GM21529 (cell line): ENCODE results near the gene IKZF3.
A peak's percentile ranks its signal among the peaks of the same experiment; 100 is the strongest.
"Not testable (repeated sequence)": the region's sequence is repeated elsewhere in the genome, so short reads cannot be mapped to it uniquely, and the experiment has no call there.

ENCODE experiments used
- ATAC-seq: cut with Tn5 transposase; IDR thresholded peaks from one replicate; pipeline ENCODE4 v1.9.1; 2021; ENCODE audit not compliant: unreplicated experiment

Gene IKZF3

GRCh38 chr17:39742126-39742855 lies 121.8 kb downstream of the IKZF3 start:
- no peak for ATAC-seq

- no peak for ATAC-seq
Measured at GRCh38 chr17:39740357-39741111, 123.6 kb downstream of the IKZF3 start.

- no peak for ATAC-seq
Measured at GRCh38 chr17:39739885-39740356, 124.2 kb downstream of the IKZF3 start.

DNA sequence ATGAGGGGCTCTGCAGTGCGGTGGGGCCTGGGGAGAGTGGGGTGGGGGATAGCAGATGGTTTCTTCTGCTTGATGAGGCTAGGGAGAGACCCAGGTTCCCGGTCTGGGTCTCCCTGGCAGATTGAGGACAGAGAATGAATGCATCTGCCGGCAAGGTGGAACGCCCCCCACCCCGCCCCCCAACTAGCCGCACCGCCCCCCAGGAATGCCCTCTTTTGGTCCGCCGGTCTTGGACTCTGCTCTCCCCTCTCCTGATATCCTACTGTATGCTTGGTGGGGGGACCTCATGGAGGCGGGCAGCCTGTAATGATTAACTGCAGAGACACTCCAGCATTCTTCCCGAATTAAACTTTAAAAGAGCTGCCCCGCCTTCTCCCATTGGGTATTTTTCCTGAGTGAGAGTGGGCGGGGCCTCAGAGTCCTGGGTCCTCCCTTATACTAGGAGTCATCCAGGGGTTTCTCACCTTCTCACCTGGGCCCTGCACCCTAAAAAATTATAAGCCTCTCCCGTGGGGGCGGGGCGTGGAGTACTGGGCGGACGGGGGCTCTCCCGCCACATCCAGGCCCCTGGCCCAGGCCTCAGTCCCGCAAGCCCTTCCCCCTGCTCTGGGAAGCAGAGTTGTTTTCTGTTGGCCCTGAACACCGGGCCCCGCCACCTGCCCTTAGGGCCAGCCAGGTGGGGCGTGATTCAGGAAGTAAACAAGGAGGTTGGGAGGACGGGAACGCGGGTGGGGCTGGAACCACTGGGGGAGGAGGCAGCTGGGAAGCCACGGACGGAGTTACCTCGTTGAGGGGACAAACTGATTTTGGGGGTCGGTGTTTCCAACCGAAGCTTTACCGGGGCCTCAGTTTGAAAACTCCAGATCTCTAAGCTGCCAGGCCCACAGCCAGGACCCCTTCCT lies 124.9 kb downstream of the IKZF3 start:
- no peak for ATAC-seq

GRCh38 chr17:39738568-39738901 lies 125.6 kb downstream of the IKZF3 start:
- no peak for ATAC-seq

DNA sequence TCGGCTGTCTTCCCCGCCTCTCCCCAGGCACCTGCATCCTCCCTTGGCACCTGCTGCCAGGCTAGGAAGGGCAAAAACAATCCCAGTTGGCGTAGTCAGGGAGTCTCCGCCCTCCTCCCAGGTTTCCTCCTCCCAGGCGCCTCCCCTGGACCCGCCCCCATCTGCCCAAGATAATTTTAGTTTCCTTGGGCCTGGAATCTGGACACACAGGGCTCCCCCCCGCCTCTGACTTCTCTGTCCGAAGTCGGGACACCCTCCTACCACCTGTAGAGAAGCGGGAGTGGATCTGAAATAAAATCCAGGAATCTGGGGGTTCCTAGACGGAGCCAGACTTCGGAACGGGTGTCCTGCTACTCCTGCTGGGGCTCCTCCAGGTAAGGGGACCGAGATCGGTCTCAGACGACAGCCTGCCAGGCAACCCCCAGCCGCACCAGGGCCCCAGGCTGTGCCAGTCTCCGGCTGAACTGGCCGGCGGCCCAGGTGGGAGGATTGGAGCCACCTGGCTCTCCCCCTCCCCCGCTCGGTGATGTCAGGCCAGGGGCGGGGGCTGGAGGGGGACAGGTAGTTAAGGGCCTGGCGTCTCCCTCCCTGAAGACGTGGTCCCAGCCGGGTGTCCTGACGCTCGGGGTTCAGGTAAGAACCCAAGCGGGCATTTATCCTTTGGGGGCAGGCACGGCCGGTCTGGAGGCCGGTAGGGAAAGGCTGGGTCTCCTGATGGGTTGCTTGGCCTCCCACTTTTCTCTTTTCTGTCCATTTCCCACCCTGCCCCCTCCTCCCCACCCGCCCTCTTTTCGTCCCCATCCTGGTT lies 126.1 kb downstream of the IKZF3 start, which contains the start of gene GRB7:
GRB7 (plus strand) TSS at position 179 of the 808 bp plus-strand sequence. CDS start 4,364 bp downstream, outside the sequence.
- ATAC-seq, result no peak

GRCh38 chr17:39737206-39737759 lies 126.8 kb downstream of the IKZF3 start:
- no peak for ATAC-seq

- ATAC-seq, result no peak
Measured at GRCh38 chr17:39736319-39737165, 127.6 kb downstream of the IKZF3 start.

- ATAC-seq, result no peak
Measured at GRCh38 chr17:39735882-39736281, 128.2 kb downstream of the IKZF3 start.

DNA sequence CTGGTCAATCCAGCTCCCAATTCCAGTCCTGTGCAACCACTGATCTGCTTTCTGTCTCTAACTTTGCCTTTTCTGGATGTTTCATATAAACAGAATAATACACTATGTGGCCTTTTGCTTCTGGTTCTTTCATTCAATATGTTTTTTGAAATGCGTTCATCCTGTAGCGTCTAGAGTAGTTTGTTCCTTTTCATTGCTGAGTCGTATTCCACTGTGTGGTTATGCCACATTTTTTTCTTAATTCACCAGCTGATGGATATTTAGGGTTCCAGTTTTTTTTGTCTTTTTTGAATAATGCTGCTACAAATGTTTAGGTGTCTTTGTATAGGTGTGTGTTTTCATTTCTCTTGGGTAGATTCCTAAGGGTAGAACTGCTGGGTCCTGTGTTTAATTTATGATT lies 131.5 kb downstream of the IKZF3 start:
- no peak for ATAC-seq

- ATAC-seq, result peak; percentile 84
Measured at GRCh38 chr17:39730095-39730921, 133.8 kb downstream of the IKZF3 start, which contains the start of gene MIEN1. Gene MIEN1 (minus strand): TSS chr17:39730532. CDS start chr17:39730495, 37 bp downstream.

DNA sequence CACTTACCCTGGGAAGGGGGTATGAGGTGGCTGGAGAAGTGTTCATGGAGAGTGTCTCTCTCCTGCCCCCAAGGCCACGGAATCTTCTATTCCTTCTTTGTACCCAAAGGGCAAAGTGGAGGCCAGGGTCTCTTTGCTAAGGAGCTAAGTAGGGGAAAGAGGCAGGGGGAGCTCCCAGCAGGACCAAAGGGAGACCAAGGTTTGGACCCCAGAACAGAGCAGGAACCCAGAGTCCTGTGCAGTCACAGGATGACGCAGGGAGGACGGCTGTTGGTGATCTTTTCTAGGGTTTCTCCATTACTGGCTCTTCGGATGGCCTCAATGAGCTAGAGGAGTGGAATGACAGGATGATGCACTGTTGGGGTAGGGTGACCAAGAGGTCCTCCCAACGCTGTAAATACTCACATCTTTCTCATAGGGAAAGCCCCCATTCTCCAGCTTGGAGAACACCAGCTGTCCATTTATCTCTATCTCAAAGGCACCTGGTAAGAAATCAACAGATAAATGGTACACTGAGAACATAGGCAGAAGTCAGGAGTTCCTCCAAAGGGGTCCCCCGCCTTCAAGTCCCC lies 134.7 kb downstream of the IKZF3 start:
- ATAC-seq, result no peak

DNA sequence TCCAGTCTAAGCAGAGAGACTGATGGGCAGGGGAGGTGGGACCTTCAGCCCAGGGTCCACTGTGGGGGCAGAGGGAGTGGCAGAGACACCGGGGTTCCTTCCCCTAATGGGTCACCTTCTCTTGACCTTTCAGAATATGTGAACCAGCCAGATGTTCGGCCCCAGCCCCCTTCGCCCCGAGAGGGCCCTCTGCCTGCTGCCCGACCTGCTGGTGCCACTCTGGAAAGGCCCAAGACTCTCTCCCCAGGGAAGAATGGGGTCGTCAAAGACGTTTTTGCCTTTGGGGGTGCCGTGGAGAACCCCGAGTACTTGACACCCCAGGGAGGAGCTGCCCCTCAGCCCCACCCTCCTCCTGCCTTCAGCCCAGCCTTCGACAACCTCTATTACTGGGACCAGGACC lies 136.6 kb downstream of the IKZF3 start:
- no peak for ATAC-seq

- ATAC-seq, result no peak
Measured at GRCh38 chr17:39726617-39727016, 137.5 kb downstream of the IKZF3 start.

DNA sequence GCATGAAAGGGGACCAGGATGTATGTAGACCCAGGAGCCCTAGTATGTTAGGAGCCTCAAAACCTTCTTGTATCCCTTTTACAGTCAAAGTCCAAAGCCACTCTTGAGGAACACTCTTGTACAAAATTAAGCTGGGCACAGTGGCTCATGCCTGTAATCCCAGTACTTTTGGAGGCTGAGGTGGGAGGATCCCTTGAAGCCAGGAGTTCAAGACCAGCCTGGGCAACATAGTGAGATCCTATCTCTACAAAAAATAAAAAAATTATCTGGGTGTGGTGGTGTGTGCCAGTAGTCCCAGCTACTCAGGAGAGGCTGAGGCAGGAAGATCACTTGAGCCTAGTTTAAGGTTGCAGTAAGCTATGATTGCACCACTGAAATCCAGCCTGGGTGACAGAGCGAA lies 138.2 kb downstream of the IKZF3 start:
- ATAC-seq, result not testable (repeated sequence)

DNA sequence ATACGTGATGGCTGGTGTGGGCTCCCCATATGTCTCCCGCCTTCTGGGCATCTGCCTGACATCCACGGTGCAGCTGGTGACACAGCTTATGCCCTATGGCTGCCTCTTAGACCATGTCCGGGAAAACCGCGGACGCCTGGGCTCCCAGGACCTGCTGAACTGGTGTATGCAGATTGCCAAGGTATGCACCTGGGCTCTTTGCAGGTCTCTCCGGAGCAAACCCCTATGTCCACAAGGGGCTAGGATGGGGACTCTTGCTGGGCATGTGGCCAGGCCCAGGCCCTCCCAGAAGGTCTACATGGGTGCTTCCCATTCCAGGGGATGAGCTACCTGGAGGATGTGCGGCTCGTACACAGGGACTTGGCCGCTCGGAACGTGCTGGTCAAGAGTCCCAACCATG lies 139.4 kb downstream of the IKZF3 start:
- ATAC-seq, result no peak

- ATAC-seq, result no peak
Measured at GRCh38 chr17:39722965-39723848, 140.9 kb downstream of the IKZF3 start.
